HG03558 (cell line): ENCODE results near the gene SLC35F6.
"Not testable (repeated sequence)": the region's sequence is repeated elsewhere in the genome, so short reads cannot be mapped to it uniquely, and the experiment has no call there.

Experiments
- ATAC-seq: cut with Tn5 transposase; IDR thresholded peaks from one replicate; pipeline ENCODE4 v1.9.1; 2021; ENCODE audit warnings: moderate number of reproducible peaks; ENCODE audit not compliant: unreplicated experiment; ENCODE audit errors: extremely low read depth

SLC35F6 gene

GRCh38 chr2:26812731-26813130 lies 48.6 kb downstream of the SLC35F6 start:
- no peak for ATAC-seq

GRCh38 chr2:26814072-26814765 lies 50.1 kb downstream of the SLC35F6 start:
- ATAC-seq, result not testable (repeated sequence)

GRCh38 chr2:26816893-26817292 lies 52.8 kb downstream of the SLC35F6 start:
- no peak for ATAC-seq

- no peak for ATAC-seq
Measured at GRCh38 chr2:26818255-26818654, 54.2 kb downstream of the SLC35F6 start.

- no peak for ATAC-seq
Measured at GRCh38 chr2:26818972-26819371, 54.9 kb downstream of the SLC35F6 start.

GRCh38 chr2:26820932-26821331 lies 56.8 kb downstream of the SLC35F6 start:
- ATAC-seq, result no peak

- ATAC-seq, result no peak
Measured at GRCh38 chr2:26822877-26823276, 58.8 kb downstream of the SLC35F6 start.
